Measurements from ENCODE around the gene CACNA1S. TPM values are rescaled to one million over a fixed set of nuclear protein-coding genes. Genes with fewer than 3 reads are reported as not detected.

CACNA1S gene
- total and polyA plus RNA-seq, 2 of the 8 experiments (the other 6 are each of a cell fraction or from before 2014, with no cell fraction given) = 0.06 TPM; not detected in 1

DNA sequence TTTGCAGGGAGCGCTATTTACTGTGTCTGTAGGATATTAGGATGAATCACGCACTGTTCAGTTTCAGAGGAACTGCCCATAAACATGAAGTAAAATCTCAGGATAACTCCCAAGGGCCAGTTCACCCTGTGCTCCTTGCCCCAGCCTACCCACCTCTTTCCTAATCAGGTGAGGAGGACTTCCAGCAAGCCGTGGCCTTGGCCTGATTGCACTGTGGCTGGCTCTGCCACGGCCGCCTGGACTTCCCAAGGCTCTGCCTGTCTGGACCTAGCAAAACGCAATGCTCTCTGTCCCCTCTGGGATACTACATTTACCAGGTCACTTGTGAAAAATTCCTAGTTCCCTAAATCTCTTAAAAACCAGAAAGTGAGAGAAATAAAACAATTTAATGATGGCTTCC is 22.2 kb upstream of the CACNA1S start (continued):
- TF ChIP-seq RNF2 (IDR thresholded peaks at IDR 0.05; ENCODE audit: borderline replicate concordance, low read depth, low read length, missing control alignments, poor library complexity, severe bottlenecking) = no peak
- no peak for TF ChIP-seq TBP (IDR thresholded peaks at IDR 0.05; ENCODE audit: low read depth, low read length)
- no peak for TF ChIP-seq BCL11A (IDR thresholded peaks at IDR 0.05; ENCODE audit: low read depth in 2 of 2, low read length in 2 of 2)

Data from H1 (cell line).